GM21723 (cell line): ENCODE results near the gene F5.
"Not testable (repeated sequence)": the region's sequence is repeated elsewhere in the genome, so short reads cannot be mapped to it uniquely, and the experiment has no call there.

Source experiments
- ATAC-seq: cut with Tn5 transposase; IDR thresholded peaks from one replicate; pipeline ENCODE4 v1.9.1; 2021; ENCODE audit warnings: mild to moderate bottlenecking, moderate library complexity; ENCODE audit not compliant: unreplicated experiment

F5 gene

DNA sequence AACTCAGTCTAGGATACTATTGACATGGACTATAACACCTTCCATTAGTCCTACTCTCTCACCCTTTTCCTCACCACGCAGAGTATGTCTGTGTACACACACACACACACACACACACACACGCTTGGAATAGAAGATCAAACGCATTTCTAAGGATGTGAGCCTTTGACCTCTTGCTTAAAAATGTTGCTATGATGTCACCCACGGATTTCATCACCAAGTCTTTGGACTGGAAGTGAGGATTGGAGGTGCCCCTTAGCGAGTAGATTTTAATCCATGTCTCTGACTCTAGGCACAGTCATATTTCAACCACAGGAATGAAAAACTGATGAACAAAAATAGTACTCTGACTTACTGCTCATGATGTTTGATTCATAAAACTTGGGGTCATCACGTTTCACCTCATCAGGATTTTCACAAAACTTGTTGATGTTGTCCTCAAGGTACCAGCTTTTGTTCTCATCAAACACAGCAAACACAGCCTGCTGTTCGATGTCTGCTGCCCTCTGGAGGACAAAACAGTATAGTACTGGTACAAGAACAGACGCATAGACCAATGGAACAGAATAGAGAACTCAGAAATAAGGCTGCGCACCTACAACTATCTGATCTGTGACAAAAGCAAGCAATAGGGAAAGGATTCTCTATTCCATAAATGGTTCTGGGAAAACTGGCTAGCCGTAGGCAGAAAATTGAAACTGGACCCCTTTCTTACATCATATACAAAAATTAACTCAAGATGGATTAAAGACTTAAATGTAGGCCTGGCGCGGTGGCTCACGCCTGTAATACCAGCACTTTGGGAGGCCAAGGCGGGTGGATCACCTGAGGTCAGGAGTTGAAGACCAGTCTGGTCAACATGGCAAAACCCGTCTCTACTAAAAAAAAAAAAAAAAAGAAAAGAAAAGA, 39.9 kb downstream of the F5 start:
- ATAC-seq: peak; percentile 72

DNA sequence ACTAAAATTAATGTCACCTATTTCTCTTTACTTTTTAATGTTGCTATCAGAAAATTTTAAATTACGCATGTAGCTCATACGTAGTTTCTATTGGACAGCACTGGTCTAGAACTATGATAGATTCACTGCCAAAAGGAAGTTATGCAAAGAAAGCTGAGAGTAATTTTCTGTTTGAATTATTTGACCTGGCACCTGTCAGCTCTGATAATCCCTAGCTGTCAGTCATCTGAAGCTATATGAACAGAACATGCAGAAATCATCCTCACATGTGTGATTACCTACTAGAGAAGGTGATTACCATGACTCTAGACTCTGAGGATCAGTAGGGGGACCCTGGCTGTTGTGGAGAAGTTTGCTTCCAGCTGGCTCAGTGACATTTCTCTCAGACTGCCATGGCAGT, 40.8 kb downstream of the F5 start:
- ATAC-seq: no peak

DNA sequence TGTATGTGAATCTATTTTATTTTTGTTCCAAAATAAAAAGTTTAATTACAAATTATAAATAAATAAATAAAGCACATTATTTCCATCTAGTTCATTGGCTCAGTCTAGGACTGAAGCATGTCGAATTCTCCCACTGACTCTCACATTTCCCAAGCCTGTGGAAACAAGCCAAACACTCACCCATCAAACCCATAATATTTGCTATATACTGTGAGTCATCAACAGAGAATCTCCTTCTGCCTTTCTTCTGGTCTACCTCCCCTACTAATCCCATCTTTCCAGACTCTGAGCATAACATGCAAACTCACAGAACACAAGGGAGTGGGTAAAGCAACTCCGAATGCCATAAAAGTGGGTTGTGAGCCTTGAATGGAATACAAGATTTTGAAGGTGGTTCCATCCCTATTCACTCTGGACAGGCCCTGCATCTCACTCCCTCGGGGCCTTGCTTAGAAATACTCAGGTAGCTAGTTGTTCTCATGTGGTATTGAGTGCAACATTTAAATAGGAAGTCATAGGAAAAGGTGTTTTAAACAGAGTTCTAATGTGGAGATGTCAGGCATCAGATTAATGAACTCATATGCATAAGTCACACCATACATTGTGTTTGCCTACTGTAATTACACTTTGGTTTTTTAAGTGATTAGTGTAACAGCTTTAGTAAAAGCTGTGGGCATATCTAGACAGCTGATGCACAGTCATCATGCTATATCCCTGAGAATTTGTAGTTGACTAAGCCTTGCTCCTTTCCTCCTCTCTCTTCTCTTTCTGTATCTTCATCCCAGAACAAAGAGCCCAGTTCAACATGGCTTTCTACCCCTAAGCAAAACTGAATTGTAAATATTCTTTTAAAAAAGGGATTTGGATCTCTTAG, 47.0 kb downstream of the F5 start:
- no peak for ATAC-seq

DNA sequence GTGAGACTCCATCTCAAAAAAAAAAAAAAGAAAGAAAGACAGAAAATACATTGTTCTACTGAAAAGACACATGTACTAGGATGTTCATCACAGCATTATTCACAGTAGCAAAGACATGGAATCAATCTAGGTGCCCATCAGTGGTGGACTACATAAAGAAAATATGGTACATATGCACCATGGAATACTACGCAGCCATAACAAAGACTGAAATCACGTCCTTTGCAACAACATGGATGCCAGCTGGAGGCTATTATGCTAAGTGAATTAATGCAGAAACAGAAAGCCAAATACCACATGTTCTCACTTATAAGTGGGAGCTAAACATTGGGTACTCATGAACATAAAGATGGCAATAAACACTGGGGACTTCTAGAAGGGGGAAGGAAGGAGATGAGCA, 51.6 kb downstream of the F5 start:
- ATAC-seq: no peak

DNA sequence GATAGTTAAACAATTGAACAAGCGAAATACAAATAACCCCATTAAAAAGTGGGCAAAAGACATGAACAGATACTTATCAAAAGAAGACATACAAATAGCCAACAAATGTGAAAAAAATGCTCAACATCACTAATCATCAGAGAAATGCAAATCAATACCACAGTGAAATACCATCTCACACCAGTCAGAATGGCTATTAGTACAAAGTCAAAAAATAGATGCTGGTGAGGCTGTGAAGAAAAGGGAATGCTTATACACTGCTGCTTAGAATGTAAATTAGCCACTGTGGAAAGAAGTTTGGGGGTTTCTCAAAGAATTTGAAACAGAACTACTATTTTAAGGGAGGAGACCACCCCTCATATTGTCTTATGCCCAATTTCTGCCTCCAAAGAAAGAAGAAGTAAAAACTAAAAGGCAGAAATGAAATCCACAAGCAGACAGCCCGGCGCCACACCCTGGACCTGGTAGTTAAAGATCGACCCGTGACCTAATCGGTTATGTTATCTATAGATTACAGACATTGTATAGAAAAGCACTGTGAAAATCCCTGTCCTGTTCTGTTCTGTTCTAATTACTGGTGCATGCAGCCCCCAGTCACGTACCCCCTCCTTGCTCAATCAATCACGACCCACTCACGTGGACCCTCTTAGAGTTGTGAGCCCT, 52.6 kb downstream of the F5 start:
- not testable (repeated sequence) for ATAC-seq

DNA sequence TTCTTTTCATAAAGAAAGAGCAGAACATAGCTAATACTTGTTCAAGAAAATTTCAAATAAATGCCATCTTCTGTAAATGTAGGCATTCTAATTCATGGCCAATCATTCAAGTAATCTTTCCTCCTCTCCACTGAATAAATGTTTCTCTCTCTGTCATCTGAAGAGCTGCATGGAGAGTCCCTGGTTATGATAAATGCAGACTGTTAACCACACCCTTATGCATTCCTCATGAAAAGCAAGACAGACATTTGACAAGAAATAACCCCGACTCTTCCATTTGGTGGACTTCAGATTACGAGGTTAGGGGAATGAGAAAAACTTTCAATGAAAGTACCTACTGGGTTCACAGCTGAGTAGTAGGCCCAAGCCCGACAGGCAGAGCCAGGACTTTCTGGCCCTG, 55.8 kb downstream of the F5 start:
- ATAC-seq: no peak

DNA sequence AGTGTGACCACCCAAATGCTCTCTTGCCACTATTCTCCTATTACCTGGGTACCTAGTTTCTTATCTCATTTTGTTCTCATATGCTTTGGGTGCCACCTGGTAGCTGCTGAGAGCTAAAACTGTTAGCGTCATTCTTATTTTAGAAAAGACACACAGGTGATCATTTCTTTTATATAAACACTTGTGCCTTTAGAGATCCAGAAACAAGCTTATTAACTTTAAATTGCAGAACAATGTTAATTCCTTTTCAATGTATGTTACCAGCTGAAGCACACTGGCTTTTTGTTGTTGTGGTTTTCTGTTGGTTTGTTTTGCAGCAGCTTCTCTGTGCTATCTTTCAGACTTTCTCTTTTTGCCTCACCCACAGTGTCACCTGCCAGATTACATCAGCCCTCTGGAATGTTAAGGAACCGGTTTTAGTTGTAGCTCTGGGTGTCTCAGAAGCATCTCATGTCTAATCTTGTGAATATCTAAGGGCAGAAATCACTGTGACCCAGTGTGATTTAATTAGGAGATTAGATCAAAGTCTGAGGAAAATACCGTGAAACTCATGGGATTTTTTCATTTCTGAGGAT, 57.1 kb downstream of the F5 start:
- ATAC-seq: no peak

DNA sequence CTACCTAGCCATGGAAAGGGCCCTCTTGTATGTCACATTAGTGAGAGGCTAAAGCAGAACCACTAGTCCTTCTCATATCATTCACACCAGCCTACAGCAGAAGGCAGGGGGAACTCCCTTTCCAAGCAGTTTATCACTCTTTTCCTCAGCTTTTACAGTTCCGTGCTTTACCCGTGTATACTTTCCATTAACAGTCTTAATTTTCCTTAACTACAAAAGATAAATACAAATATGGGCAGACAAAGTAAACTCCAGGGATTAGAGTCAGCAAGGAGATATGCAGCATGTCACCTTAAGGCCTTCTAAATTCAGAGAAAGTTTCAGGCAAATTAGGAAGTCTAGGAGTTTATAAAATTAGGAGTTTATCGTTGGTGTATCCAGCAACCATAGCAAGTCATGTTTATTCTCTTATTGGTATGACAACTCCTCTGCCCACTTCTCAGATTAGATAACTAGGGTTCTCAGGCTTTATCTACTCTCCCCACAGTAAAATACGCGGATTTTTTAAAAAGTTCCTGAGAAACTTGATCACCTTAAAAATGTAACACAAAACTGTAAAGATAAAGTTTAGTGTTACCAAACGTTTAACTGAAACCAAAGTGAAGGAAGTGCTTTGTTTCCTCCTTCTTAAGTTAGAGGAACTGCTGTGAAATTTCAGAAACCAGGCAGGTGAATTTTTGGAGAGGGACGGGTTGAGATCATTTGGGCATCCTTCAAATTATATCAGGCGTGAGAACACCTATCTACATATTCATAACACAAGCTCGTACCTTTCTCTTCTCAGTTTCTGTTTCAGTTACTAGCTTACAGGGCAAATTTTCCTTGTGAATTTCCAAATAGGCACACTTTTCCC, 57.8 kb downstream of the F5 start:
- ATAC-seq: no peak

DNA sequence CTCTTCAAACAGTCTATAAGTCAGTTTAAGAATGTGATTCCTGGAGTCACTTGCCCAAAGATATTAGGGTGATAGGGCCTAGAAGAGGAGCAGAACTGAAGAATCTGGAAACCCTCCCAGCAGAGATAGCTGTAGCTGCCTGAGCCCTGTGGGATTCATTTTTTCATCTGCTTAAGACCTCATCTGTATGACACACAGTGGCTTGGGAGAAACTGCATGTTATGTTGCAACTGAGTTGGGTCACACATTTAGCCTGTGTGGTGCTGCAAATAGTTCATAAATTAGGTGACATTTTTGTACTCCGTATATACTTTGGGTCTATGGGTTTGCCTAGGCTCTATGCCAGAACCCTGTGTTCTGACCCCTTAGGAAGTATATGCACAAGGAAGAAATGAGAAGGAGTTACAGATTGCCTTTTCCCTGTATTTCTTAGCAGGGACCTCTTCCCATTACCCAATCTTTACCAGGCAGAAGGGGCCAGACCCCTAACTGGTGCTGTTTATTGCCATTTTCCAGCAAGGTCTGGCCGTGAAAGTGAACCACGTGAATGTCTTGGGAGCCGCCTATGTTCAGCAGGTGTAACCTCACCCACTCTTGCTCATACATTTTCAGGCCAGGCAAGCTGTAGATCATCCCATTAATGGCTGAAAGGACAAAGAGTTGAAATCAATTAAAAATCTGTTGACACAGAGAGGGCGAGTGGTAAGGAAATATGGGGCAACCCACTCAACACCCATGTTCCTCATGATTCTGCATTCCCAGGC, 58.6 kb downstream of the F5 start:
- ATAC-seq: no peak

DNA sequence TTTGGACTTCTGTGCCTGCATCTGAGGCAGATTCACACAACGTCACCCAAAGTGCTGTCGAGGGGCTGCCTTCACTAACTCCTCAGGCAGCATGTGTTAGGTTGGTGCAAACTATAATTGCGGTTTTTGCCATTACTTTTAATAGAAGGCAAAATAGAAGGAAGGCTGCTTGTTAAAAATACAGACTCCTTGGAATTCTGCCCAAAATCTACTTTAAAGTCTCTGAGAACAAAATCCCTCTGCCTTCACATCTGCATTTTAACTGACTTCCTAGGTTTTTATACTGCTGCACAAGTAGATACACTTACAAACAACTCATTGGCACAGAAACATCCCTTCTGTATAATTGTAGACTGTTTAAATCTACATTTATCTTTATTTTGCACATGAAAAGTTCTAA, 59.3 kb downstream of the F5 start:
- ATAC-seq: no peak

DNA sequence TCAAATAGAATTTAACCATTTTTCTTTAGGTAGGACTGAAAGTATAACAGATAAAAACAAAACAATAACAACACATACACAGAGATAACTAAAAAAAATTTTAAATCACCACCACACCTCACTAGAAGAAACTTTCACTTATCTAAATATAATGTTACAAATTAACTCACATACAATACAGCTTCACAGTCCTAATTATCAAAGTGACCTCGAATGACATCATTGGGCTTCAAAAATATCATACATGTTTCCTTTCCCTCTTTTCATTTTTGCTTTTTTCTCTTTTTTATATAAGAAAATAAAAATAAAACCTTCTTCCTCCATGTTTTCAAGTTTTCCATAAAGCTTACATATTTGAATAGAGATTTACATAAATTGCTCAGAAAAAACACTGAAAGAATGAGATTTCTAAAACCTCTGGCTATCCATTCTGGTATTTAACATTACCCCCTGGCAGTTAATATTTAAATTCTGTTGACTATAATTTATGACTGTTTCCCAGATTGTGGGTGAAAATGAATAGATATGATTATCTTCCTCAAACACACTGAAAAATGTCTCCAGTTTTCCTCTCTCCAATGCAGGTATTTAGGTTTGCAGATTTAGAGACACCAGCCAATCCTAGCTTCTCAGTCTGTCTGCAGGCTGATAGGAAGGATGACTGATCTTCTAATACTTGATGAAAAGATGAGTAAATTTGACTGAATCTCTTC, 60.0 kb downstream of the F5 start:
- ATAC-seq: no peak

DNA sequence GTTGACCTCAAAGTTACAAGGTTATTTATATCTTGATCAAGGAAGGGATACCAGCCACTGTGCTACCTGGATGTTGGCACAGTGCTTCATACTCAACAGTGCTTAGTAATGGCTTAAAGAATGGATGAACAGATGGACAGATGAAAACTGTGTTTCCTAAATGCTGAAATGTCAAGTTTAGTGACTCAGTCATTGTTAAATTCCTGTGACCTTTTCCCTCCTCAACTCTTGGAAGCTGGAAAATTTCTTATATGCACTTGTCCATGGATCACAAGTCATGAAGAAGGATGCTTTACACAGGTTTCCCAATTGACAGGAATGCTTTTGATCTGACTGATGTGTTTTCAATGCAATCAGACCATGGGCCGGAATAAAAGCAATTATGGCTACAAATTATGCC, 60.9 kb downstream of the F5 start:
- ATAC-seq: no peak

DNA sequence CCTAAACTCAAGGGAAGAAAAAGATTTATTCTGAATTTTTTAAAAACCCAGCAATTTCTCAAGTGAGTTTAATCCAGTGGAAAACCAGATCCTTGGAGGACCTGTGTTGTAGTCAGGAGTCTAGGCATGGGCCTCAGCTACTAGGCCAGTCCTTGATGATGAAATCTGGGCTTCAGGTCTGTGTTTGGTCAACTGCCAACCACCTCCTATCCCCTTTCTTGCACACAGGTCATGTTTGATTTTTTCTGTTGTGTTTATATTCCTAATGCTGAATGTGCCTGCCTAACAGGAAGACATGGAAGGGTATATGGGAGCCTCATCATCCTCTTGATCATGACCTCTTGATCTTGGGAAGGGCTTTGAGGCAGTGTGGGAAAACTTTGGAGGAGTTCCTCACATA, 62.4 kb downstream of the F5 start:
- no peak for ATAC-seq

DNA sequence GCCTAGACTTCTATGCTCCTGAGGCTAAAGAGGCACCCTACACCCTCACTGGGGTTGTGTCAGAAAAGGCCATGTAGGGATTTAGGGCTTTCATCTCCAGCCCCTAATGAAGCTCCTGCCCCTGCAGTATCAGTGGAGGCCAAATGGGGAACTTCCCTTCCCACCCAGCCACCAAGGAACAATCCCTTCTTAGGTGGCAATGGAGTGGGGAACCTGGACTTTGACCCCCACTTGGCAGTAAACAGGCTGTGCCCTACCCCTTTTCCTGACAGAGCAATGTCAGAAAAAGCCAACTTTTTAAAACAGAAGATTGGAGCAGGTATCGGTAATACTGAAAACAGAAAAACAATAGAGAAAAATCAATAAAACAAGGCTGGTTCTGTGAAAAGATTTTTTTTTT, 65.1 kb downstream of the F5 start:
- ATAC-seq: no peak

DNA sequence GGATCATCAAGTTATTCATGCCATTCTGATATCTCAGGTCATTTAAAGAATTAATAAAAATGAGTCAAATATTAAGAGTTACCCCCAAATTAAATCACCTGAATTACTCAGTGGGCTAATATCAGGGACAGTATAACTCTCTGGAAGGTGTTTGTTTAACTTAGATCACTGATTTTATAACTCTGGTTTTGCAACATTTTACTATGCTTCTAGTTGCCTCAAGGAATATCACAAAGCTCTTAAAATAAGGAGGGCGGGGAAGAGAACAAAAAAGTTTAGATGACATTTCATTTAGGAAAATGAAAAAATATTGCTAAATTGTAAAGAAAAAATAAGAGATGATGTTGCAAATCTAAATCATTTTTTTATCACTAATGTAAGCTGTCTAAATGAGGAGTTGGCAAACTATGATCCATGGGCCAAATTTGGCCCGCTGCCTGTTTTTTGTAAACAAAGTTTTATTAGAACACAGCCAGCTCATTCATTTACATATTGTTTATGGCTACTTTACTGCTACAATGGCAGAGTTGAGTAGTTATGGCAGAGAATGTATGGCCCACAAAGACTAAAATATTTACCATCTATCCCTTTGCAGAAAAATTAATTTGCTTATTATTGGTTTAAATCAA, 68.6 kb downstream of the F5 start:
- ATAC-seq: no peak

DNA sequence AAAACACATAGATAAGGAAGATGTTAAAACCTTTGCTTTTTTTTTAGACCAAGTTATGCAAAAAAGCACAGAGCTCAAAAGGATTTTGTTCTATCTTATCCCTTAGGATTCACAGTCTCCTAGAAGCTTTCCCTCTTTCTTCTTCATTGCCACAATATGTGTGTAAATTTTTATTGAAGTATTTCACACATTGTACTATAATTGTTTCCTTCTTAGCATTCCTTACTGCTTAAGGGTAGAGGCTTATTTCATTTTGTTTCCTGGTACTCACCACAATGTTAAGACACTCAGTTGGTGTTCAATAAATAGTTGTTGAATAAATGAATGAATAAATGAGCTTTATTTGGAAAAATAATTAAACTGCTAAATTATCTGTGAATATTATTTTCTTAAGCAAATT, 70.6 kb downstream of the F5 start:
- ATAC-seq: no peak

DNA sequence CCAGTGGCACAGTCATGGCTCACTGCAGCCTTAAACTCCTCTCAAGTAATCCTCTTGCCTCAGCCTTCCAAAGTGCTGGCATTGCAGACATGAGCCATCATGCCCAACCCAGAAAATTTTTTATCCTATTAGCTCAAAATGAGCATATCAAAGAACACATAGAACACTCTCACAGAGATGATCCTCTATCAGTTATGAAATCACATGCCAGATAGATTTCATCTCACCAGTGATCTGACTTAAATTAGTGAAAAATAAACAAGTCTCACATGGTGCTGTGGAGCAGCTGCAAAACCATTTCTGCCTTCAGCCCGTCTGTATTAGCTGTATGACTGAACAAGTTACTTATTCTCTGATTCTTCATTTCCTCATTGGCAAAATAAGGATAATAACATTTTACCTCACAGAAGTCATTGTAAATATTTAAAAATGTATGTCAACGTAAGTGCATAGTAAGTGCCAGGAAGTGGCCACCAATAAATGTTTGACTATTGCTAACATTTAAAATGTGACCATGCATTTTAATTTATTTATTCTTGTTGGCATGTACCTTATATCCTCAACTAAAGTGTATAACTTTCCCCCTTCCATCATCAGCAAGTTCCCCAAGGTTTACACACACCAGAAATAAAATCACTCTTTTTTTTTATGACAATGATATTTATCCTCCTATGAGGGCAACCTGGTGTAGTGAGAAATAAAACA, 71.6 kb downstream of the F5 start:
- ATAC-seq: no peak

DNA sequence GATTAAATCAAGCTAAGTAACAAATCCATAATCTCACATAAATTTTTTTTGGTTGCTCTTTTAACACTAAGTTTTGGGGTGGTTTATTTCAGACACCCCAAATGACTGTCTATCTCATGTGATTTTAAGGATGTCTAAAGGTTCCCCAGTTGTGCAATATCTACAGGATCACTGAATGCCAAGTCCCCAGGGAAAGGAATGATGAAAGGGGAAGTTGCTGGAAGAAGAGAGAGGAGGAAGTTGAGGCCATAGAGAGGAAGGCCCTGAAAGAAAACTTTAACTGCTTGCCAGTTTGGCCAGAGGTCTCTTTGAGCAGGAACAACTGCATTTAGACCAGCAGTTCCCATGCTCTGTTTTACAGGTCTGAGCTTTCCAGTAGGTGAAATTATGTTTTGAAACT, 73.1 kb downstream of the F5 start:
- no peak for ATAC-seq
